Stomach (tissue), 4 donors: ENCODE data around the gene RAB28.

Source experiments
- POLR2A ChIP-seq, 4 donors: fragments of 450-650 bp; IDR thresholded peaks; one replicate each; pipeline ENCODE4 v1.6.1; 2016; ENCODE audit warnings: antibody characterized with exemption in 4 of 4, control low read depth in 2 of 4, mild to moderate bottlenecking in 1 of 4, moderate library complexity in 1 of 4
- POLR2AphosphoS5 ChIP-seq, 3 donors: sonication (generic); formaldehyde crosslinking; IDR thresholded peaks; one replicate each; pipeline ENCODE4 v1.6.1; 2016; ENCODE audit warnings: antibody characterized with exemption in 3 of 3
- TF ChIP-seq, protein P1 (sequence below), 7 experiments: fragments of 450-650 bp in 4 of 7; fragments of 200-600 bp in 3 of 7; sonication (generic) in 3 of 7; IDR thresholded peaks; one replicate each; pipeline ENCODE4 v1.5.1; 2016 to 2019; ENCODE audit warnings: antibody characterized with exemption in 7 of 7, control low read depth in 2 of 7, mild to moderate bottlenecking in 1 of 7

GRCh38 chr4:13476915-13477314 lies 7.2 kb downstream of the RAB28 start:
- TF ChIP-seq POLR2AphosphoS5 (IDR thresholded peaks at IDR 0.05) (no peak), POLR2A (IDR thresholded peaks at IDR 0.05) (no peak)
- TF ChIP-seq, protein P1, sequence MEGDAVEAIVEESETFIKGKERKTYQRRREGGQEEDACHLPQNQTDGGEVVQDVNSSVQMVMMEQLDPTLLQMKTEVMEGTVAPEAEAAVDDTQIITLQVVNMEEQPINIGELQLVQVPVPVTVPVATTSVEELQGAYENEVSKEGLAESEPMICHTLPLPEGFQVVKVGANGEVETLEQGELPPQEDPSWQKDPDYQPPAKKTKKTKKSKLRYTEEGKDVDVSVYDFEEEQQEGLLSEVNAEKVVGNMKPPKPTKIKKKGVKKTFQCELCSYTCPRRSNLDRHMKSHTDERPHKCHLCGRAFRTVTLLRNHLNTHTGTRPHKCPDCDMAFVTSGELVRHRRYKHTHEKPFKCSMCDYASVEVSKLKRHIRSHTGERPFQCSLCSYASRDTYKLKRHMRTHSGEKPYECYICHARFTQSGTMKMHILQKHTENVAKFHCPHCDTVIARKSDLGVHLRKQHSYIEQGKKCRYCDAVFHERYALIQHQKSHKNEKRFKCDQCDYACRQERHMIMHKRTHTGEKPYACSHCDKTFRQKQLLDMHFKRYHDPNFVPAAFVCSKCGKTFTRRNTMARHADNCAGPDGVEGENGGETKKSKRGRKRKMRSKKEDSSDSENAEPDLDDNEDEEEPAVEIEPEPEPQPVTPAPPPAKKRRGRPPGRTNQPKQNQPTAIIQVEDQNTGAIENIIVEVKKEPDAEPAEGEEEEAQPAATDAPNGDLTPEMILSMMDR (IDR thresholded peaks at IDR 0.05): no peak
